ENCODE measurements around the gene SCTR. TPM values are rescaled to one million over a fixed set of nuclear protein-coding genes. Genes with fewer than 3 reads are reported as not detected.
A peak's percentile ranks its signal among the peaks of the same experiment; 100 is the strongest.

SCTR gene
- total and polyA plus RNA-seq, 10 donors = 0.39 to 0.54 (median 0.47) TPM; not detected in 6

GRCh38 chr2:119463990-119464389 lies 60.3 kb downstream of the SCTR start:
- H3K27me3 ChIP-seq (replicated peaks in 1 of 7) = no peaks in the 10 kb centered on the region
- intact Hi-C loops (cut with DNase I; ENCODE audit: low total_unique reads) = no loop called here
- no peak for TF ChIP-seq CTCF (IDR thresholded peaks at IDR 0.05 in 8 of 11, conservative IDR thresholded peaks at IDR 0.05 in 3 of 11)
- no peak for TF ChIP-seq POLR2A (IDR thresholded peaks at IDR 0.05)
- TF ChIP-seq POLR2AphosphoS5 (IDR thresholded peaks at IDR 0.05) = no peak
- H3K36me3 ChIP-seq = no peaks in the 10 kb centered on the region
- no peaks in the 10 kb centered on the region for H3K9me3 ChIP-seq
- no peak for DNase-seq
- H3K27ac ChIP-seq = no peak overlapping the region
- WGBS, 5 donors = 89 to 94% (median 92%) methylated on average over 9 of the region's 9 CpGs
- H3K4me3 ChIP-seq = no peak overlapping the region
- H3K4me1 ChIP-seq = no peaks in the 10 kb centered on the region

GRCh38 chr2:119463136-119463535 lies 61.1 kb downstream of the SCTR start:
- Histone ChIP-seq H3K4me3 (no peak overlapping the region), H3K4me1 (no peaks in the 10 kb centered on the region), H3K27ac (no peak overlapping the region), H3K9me3 (no peaks in the 10 kb centered on the region), H3K27me3 (replicated peaks in 1 of 7) (peaks cover 0 to 5% (median 0%) of the 10 kb centered on the region in 7 donors), H3K36me3 (no peaks in the 10 kb centered on the region)
- WGBS, 5 donors = 57 to 80% (median 63%) methylated on average over 4 of the region's 4 CpGs
- intact Hi-C loops (cut with DNase I; ENCODE audit: low total_unique reads) = no loop called here
- DNase-seq = no peak
- TF ChIP-seq CTCF (IDR thresholded peaks at IDR 0.05 in 8 of 11, conservative IDR thresholded peaks at IDR 0.05 in 3 of 11) (no peak), POLR2AphosphoS5 (IDR thresholded peaks at IDR 0.05) (no peak), POLR2A (IDR thresholded peaks at IDR 0.05) (no peak)

GRCh38 chr2:119462574-119462973 lies 61.7 kb downstream of the SCTR start:
- Histone ChIP-seq H3K4me3 (no peak overlapping the region), H3K27me3 (replicated peaks in 1 of 7) (peaks cover 0 to 5% (median 0%) of the 10 kb centered on the region in 7 donors), H3K9me3 (no peaks in the 10 kb centered on the region), H3K27ac (no peak overlapping the region), H3K36me3 (no peaks in the 10 kb centered on the region), H3K4me1 (no peaks in the 10 kb centered on the region)
- intact Hi-C loops (cut with DNase I; ENCODE audit: low total_unique reads) = no loop called here
- no peak for TF ChIP-seq CTCF (IDR thresholded peaks at IDR 0.05 in 8 of 11, conservative IDR thresholded peaks at IDR 0.05 in 3 of 11)
- TF ChIP-seq POLR2AphosphoS5 (IDR thresholded peaks at IDR 0.05) = no peak
- TF ChIP-seq POLR2A (IDR thresholded peaks at IDR 0.05) = no peak
- 94 to 100% (median 98%) methylated on average over 2 to 7 of the region's 7 CpGs for WGBS, 5 donors
- no peak for DNase-seq

- no peaks in the 10 kb centered on the region for H3K4me1 ChIP-seq
- no peaks in the 10 kb centered on the region for H3K9me3 ChIP-seq
- 85 to 96% (median 92%) methylated on average over 4 to 5 of the region's 5 CpGs for WGBS, 5 donors
- no peak overlapping the region for H3K4me3 ChIP-seq
- intact Hi-C loops (cut with DNase I; ENCODE audit: low total_unique reads) = no loop called here
- H3K27me3 ChIP-seq (replicated peaks in 1 of 7) = peaks cover 0 to 5% (median 0%) of the 10 kb centered on the region in 7 donors
- no peaks in the 10 kb centered on the region for H3K36me3 ChIP-seq
- DNase-seq = peak; percentile 39
- H3K27ac ChIP-seq = no peak overlapping the region
- no peak for TF ChIP-seq POLR2AphosphoS5 (IDR thresholded peaks at IDR 0.05)
- TF ChIP-seq POLR2A (IDR thresholded peaks at IDR 0.05) = no peak
- TF ChIP-seq CTCF (IDR thresholded peaks at IDR 0.05 in 8 of 11, conservative IDR thresholded peaks at IDR 0.05 in 3 of 11) = no peak
These were observed 62.5 kb downstream of the SCTR start for GRCh38 chr2:119461811-119462210.
